GM19395 (cell line): ENCODE results near the gene PCYT2.
A peak's percentile ranks its signal among the peaks of the same experiment; 100 is the strongest.

Experiments used
- ATAC-seq: cut with Tn5 transposase; IDR thresholded peaks from one replicate; pipeline ENCODE4 v1.9.1; 2021; ENCODE audit warnings: mild to moderate bottlenecking, moderate library complexity; ENCODE audit not compliant: unreplicated experiment

Gene PCYT2

DNA sequence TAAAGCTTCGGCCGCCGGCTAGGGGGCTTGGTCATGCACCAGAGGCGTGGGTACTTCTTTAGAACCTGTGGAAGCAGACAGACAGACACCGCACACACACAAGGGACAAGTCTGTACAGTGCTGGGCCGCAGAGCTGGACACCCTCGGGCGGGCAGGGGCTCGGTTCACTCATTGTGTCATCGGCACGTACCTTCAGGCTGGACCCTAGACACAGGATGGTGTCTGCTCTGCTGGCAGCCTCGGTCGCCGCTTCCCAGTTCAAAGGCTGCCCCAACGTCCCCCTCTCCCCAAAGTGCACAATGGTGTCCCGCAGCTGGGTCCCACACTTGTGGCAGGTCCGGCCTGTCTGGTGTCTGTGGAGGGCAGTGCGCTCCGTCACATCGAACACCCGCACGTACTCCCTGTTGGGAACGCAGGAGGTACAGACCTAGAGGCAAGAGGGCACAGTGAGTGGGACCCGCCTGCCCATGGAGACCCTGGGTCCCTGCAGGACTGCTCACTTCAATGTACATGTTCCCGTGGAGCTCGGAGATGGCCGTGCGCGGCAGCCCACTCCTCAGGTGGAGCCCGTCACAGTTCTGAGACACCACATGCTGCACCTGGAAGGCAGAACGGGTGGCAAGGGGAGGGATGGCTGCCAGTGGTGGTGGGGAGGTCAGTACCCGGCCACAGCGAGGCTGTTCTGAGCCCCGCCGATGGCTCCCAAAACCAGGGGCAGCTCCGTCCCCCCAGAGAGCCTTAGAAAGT, 3.1 kb upstream of the PCYT2 start:
- ATAC-seq: no peak

DNA sequence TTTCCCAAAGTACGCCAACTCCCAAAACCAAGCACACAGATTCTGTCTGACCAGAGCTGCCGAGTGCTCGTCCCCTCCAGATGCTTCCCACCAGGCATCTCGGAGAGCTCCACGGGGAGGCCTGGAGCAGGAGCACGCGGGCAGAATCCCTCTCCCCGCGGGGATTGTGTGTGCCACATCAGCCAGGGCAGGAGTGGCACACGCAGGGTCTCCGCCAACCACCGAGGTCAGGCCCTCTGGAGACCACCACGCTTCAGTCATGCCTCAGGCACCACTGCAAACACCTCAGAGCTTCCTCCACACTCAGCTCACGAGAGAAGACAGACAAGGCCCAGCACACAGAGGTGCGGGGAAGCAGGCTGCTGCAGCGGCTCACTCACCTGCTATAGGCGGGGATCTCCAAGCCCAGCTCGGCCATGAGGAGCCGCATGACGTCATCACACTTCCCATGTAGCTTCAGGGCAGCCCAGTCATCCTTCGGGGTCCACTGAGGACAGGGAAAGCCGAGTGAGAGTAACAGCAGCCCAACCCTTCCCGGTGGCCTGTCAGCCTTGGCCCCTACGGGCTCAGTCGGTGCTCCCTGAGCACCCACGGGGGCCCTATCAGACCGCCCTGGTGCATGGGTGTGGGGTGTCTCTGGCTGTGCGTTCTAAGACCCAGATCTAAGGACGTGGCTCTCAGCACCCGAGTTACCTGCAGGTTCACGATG, 2.3 kb upstream of the PCYT2 start:
- ATAC-seq: no peak

DNA sequence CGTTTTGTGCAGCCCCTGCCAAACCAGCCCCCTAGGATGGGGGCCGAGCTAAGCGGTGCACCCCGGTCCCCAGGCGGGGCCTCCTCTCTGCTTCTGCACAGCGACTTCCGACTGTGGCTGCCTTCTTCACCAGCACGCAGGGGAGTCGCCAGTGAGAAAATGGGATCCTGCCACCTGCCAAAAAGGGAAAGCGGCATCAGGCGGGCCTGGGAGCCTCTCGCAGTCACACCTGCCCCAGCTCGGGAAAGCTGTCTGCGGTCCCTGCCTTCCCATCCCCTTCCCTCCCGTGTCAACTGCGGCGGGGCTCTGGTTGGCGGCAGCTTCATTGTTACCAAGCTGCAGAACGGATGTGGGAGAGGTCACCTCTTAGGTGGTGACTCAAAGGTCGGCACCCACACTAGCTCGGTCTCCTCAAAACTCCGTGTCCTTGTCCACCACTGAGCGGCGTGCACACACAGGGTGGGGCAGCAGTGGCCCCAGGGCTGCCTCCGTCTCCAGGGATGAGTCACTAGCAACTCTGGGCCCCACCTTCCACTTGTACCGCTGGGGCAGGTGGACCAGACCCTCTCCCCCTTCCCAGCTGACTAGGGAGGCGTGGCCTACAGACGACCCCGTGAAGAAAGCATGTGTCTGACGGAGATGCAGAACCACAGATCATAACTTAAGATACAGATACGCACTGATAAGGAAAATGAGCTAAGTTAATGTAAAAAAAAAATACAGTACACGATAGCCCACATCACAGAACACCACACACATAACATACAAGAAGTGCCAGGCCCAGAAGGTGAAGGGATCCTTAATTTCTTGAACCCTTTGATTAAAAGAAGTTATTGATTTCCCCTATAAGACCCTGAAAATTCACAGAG, 1.5 kb upstream of the PCYT2 start:
- no peak for ATAC-seq

DNA sequence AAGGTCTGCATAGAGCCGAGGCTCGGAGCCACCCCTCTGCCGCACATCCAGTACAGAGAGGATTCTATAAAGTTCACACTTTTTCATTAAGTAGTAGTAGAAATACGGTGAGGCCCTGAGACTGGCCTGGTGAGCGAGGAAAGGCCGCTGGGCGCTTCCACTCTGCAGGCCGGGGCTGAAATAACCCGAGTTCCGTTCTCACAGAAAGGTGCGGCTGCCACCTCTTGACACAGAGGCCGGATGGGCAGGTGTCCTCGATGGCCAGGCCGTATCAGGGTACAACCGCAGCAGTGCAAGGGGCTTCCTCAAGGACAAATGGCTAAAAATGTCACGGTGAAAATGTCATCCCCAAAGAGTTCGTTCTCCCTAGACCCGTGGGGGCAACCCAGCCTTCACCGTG, 770 bp upstream of the PCYT2 start:
- no peak for ATAC-seq

DNA sequence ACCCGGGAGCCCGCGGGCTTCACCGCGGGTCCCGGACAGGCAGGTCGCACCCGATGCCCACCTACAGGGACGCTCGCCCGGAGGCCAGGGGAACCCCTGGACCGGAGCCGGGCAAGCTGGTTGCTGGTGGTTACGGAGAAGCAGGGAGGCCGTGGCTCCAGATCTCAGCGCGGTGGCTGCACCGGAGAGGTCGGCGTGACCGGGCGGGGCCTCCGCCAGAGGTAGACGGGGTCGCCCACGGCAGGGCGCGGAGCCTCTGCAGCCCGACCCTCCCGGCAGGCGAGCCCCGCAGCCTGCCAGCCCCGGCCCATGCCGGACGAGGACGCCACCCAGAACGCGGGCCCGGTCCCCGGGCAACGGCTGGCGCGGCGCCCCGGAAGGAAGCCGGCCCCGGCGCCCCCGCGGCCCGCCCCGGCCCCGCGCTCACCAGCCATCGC, 341 bp downstream of the PCYT2 start:
- ATAC-seq: peak; percentile 44

DNA sequence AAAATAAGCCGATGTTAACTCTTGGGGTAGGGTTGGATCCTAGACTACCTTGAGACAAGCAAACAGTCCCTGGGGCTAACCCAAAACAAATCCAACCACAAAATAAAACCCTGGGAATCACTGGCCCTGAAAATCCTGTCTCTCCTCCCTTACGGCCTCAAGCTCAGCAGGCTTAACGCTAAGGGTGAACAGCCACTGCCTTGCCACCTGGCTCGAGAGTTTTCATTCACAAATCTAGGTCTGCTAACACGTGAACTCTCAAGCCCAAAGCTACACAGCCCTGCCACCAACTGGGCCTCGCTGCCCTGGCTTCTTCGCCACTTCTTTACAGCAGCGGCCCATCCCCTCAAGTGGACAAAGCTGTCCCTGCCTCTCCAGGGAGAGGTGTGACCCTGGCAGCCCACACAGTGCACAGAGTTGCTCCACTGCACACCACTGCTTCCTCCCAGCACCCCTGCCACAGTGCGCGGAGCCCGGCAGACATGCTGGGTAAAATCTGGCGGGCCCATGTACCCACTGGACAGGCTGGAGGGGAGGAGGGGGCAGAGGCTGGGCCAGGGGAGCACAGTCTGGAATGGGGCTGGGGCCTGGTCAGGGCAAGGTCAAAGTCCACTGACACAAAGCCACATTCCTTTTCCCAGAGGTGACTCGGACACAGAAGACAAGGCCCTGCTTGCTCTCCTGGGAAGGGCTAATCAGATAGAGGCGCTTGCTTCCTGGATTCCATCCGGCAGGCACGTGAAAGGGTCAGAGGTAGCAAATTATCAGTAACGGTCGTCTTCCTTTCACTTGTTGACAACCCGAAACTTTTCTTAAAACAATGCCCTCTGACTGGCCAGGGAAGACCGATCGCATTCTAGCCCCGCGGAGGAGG, 996 bp downstream of the PCYT2 start:
- ATAC-seq: no peak

DNA sequence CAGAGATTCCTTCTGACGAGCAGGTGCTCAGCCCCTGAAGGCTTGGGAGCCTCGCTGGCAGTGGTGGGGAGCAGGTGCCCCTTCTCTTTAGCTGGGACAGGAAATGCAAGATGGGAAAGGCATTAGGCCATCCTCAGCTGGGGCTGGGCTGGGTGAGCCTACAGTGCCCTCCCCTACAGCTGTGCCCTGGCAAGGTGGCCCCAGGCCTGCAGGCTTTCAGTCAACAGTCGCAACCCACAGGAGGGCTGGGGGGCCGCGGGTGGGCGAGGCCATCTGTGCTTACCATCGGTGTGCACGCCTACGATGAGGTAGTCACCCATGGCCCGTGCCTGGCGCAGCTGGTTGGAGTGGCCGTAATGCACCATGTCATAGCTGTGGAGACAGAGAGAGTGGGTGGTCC, 2.0 kb downstream of the PCYT2 start:
- no peak for ATAC-seq

DNA sequence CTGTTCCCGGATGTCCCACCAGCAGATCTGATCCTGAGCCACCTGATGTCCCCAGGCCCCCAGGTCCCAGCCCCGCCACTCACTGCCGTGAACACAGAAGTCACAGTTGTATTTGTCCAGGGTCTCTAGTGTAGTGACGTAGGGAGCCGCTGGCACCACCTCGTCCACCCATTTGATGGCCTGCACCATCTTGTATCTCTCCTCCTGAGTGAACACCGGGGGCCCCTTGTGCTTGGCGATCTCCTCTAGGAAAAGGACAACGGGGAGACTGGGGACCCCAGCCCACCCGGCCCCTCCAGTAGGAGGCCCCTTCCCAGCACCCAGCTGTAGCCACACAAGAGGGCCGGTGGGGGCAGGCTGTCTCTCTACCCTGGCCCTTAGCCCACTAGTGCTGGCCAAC, 2.4 kb downstream of the PCYT2 start:
- ATAC-seq: no peak

DNA sequence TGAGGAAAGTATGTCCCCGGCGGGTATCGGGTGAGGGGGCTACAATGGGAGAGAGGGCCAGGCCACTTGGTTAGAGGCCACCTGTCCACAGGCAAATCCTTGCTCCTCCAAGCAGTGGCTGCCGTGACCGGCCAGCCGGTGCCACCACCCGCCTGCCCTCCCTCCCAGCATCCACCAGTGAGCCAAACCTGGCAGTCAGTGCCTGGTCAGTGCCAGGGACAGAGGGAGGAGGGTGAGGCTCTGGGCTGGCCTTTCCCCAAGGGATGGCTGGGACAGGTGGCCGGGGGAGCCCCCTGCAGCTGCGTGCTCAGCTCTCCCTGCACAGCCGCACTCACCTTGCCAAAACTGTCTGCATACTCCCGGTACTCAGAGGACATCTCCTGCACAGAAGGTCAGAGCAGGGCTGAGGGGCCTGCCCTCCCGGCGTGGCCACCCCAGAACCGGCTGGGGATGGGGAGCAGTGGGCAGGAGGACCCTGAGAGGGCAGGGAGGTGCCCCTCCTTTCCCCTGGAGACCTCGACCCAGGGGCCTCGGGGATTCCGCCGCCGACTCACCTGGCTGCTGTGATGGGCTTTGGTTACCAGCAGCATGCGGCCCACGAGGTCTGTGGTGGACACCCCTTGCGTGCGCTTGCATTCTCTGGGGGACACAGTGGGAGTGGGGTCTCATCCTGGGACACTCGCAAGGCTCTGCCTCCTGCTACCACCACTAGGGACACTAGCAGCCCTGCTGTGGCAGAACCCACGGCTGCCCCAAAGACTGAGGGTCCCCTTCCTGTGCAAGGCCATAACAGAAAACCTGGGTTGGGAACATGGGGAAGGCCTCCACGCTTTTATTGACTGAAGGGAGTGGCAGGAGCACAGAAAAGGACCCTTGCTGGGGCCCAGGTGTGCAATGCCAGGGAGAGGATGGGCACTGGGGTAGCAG, 3.7 kb downstream of the PCYT2 start:
- no peak for ATAC-seq

DNA sequence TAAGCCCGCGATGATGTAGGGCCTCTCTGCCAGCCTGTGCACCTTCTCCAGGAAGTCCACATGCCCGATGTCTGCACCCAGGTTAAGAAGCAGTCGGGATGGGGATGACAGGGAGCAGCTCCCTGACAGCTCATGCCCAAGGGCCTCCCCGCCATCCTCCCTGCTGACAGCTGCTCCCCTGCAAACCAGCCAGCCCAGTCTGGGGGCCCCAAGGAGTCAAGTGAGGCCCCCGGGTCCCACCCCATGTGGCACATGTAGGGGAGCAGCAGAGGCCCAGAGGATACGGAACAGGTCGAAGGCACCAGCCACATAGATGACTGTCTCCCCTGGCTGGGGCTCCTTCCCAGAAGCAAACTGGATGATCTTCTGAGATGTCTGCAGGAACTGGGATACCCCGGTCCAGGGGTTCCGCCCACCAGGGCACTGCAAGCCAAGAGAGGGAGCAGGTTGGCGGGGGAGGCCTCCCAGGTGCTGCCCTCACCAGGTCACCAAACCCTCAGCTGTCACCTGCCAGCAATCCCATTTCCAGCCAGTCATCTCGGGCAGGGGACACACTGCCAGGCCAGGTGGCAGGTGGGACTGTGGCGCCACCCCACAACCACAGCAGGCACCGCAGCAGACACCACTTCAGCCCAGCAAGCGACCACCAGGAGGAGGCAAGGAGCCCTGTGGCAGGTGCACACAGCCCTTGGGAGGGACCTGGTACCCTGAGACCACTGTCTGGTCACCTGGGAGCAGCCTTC, 4.6 kb downstream of the PCYT2 start:
- no peak for ATAC-seq

DNA sequence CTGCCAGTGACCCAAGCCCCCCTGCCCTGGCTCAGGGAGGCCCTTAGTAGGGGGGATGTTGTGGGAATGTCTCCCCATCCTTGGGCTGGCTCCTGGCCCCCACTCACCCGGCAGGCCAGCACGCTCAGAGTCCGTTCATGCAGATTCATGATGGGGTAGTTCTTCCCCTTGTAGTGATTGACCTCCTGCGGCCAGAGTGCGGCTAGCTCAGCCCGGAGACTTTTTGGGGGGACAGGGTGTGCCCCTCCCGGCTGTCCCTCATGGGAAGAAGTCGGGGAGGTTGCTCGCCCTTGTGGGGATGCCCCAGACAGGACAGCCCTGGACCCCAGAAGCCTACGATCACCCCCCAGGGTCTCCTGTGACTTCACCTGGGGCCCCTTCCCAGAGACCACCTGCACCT, 5.2 kb downstream of the PCYT2 start:
- no peak for ATAC-seq

DNA sequence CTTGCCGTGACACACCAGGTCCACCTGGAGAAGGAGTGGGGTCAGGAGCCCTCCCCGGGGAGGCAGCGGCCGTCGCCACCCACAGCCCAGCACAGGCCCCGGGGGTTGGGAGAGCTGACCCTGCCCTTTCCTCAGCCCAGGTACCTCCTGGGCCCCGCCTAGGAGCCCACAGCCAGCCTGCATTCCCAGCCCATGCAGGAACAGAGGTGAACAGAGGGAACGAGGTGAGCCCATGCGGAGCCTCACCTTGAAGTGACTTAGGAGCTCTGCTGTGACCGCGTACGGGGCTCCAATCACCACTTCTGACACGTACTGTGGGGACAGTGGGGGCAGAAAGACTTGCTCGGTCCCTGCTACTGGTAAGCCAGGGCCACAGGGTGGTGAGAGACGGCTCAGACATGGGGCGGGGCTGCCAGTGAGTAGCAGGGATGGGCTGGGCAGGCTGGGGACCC, 5.7 kb downstream of the PCYT2 start:
- ATAC-seq: no peak

DNA sequence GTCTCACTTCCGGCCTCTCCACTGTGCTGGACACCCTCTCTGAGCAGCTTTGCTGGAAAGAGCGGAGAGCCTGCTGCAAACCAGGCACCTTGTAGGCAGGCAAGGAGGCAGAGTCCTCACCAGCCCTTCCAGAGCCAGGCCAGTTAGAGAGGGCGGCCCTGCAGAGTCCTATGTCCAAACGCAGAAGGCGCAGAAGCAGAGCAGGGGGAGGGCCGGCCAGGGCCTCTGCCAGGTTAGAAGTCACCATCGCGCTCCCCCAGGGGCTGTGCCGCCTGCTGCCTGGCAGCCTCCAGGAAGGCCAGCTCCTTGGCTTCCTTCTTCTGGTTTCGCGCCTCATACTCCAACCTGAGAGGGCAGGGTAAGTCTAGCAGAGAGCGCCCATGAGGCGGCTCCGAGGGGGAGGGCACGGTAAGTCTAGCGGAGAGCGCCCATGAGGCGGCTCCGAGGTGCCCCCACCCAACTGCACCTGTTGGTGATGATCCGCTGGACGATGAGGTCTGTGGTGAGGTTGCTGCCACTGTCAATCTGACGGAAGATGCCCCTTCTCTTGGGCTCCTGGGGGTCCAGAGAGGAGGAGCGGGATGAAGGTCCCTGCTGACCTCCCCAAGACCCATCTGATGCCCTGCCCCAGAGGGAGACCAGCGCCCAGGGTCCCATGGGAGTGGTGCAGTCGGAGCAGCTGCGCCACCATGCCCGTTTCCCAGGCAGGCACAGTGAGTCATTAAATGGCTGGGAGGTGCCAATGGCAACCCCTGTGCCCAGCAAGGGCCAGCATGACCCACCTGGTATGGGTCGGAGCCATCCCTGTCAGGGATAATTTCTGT, 6.4 kb downstream of the PCYT2 start:
- ATAC-seq: no peak

DNA sequence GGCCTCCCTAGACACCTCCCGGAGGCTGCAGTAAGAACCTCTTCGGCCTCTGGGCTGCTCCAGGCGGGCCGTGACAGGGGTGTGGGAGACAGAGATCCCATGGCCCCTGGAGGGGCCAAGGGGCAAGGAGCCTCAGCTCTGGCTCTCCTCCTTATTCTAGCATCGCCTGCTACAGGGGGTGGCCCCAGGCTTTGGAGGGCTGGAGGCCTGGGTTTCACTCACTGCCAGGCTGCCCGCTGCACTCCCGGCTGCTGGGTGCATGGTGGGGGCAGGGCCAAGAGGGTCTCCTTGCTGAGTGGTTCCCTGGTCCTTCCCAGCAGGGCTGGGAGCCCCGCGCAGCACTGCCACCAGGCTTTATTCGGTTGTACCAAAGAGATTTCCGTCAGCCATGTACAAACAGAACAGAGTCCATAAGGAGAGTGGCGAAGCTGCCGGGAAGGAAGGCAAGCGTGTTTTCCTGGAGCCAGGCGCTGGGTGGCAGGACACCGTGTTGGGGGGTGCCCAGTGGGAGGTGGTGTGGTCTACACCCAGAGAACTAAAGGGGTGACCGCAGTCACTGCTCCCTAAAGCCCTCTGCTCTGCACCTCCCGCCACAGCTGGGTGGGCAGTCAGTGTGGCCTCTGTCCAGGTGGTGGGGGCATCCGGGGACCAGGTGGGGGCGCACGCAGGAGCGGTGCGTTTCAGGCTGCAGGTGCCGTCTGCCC, 7.2 kb downstream of the PCYT2 start:
- no peak for ATAC-seq

DNA sequence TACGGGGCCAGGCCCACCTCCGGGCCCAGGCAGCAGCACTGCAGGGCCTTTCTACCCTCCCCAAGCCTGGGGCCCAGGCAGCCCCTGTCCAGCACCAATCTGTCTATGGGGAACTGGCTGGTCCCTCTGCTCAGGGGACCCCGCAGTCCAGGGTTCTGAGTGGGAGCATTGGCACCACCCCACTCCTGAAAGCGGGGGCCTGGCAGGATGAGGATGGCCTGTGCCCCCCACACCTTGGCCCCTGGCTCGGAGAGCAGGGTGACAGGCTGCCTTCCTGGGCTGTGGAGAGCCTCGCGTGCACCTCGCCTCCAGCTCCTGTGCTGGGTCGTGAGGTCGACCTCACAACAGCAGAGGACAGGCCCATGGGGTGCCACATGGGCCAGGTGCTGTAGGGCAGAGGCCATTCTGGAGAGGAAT, 7.8 kb downstream of the PCYT2 start:
- no peak for ATAC-seq

DNA sequence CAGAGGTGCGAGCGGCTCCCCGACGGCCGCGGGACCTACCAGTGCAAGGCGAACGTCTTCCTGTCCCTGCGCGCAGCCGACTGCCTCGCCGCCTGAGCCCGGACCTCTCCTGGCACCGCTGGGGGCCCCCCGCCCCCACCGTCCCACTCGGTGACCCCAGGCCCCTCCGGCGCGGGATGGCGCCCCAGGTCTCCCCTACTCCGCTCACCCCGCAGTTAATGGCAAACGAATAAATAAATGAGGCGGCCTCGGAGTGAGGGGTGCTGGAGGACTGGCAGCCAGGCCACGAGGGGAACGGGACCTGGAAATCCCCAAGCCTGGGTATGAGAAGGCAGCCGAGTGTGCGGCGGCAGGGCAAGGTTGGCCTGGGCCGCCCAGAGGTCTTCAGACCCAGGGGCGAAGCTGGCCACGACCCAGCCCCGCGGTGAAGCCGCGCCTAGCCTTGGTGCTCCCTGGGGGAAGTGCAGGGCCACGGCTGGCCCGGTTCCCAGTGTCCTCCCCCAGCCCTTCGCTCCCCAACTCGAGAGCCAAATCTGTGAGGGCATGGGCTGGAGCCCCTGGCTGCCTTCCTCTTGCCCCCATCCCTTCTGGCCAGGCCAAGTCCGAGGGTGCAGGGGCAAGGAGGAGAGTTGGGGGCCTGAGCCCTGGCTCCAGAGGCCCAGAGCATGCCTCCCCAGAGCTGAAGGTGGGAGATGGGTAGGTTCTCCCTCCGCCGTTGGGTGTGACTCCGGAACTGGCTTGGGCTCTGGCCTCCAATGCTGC, 8.4 kb downstream of the PCYT2 start:
- no peak for ATAC-seq
